Activated CD4-positive, alpha-beta T cell treated with anti-CD3 and anti-CD28 coated beads, Interleukin-2, amount 10 ng/mL, durations not matched to agents 24 days and 14 days (primary cell): ENCODE data around the gene CTSL. TPM values are rescaled to one million over a fixed set of nuclear protein-coding genes. Genes with fewer than 3 reads are reported as not detected.
"Not testable (repeated sequence)": the region's sequence is repeated elsewhere in the genome, so short reads cannot be mapped to it uniquely, and the experiment has no call there.

Source experiments
- DNase-seq: peaks from one replicate; pipeline ENCODE4 v3.0.0; 2022
- H3K27ac Mint-ChIP-seq: one replicate; pipeline ENCODE4 v1.8.0; 2022; ENCODE audit warnings: mild to moderate bottlenecking, mixed read lengths
- H3K27me3 Mint-ChIP-seq: one replicate; pipeline ENCODE4 v1.8.0; 2022; ENCODE audit warnings: mixed read lengths
- H3K36me3 Mint-ChIP-seq: one replicate; pipeline ENCODE4 v1.8.0; 2022; ENCODE audit warnings: low read depth, mild to moderate bottlenecking, mixed read lengths
- H3K4me1 Mint-ChIP-seq: one replicate; pipeline ENCODE4 v1.8.0; 2021; ENCODE audit warnings: mixed read lengths
- H3K4me3 Mint-ChIP-seq: one replicate; pipeline ENCODE4 v1.8.0; 2022; ENCODE audit warnings: mild to moderate bottlenecking, moderate library complexity, mixed read lengths
- H3K9me3 Mint-ChIP-seq: one replicate; pipeline ENCODE4 v1.8.0; 2021; ENCODE audit warnings: mixed read lengths
- intact Hi-C: fragments of 100-400 bp; cut with micrococcal nuclease; formaldehyde crosslinking; loops from one replicate; pipeline ENCODE4 v1.15.1; 2023
- total RNA-seq: library from RNA; stranded (reverse); gene quantifications from 2 replicates; pipeline ENCODE4 v1.2.3, GENCODE V29; 2022

CTSL gene
- total RNA-seq, 1 donor from 2014 or later: 4.9 TPM

- intact Hi-C loops: no loop called here
- Mint-ChIP-seq H3K4me1 (peaks cover 4% of the 10 kb centered on the region), H3K27ac (no peak overlapping the region), H3K27me3 (peaks cover 33% of the 10 kb centered on the region), H3K36me3 (no peaks in the 10 kb centered on the region), H3K4me3 (no peak overlapping the region), H3K9me3 (peaks cover 5% of the 10 kb centered on the region)
- DNase-seq: no peak
Observed at GRCh38 chr9:87742813-87743428, 17.0 kb downstream of the CTSL start.

DNA sequence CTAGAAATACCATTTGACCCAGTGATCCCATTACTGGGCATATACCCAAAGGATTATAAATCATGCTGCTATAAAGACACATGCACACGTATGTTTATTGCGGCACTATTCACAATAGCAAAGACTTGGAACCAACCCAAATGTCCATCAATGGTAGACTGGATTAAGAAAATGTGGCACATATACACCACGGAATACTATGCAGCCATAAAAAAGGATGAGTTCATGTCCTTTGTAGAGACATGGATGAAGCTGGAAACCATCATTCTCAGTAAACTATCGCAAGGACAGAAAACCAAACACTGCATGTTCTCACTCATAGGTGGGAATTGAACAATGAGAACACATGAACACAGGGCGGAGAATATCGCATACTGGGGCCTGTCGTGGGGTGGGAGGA is 18.3 kb downstream of the CTSL start:
- DNase-seq, H3K4me1 Mint-ChIP-seq, H3K4me3 Mint-ChIP-seq, H3K9me3 Mint-ChIP-seq, intact Hi-C loops, H3K36me3 Mint-ChIP-seq, H3K27ac Mint-ChIP-seq: not testable (repeated sequence)
- peaks cover 34% of the 10 kb centered on the region for H3K27me3 Mint-ChIP-seq

- H3K27ac Mint-ChIP-seq: no peak overlapping the region
- peaks cover 24% of the 10 kb centered on the region for H3K27me3 Mint-ChIP-seq
- intact Hi-C loops: no loop called here
- H3K4me1 Mint-ChIP-seq: peaks cover 4% of the 10 kb centered on the region
- no peaks in the 10 kb centered on the region for H3K36me3 Mint-ChIP-seq
- H3K4me3 Mint-ChIP-seq: no peak overlapping the region
- no peaks in the 10 kb centered on the region for H3K9me3 Mint-ChIP-seq
- DNase-seq: no peak
Observed at GRCh38 chr9:87746186-87746585, 20.3 kb downstream of the CTSL start.

DNA sequence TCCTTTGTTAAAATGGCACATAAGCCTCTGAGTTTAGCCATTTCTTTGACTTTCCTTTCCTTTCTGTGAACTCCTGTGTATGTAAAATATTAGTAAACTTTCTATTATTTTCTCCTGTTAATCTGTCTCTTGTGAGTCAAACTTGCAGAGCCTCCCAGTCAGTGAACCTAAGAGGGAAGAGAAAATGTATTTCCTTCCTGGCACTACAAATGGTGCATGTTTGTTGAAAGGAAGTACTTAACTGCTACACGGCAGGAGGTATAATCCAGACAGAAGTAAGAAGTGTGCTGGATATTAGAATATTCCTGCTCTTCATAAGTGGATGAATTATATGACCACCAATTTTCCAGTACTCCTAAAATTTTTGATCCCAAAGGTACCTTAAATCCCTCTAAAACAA is 23.0 kb downstream of the CTSL start:
- Mint-ChIP-seq H3K4me1 (no peaks in the 10 kb centered on the region), H3K9me3 (no peaks in the 10 kb centered on the region), H3K36me3 (no peaks in the 10 kb centered on the region), H3K4me3 (no peak overlapping the region), H3K27ac (no peak overlapping the region), H3K27me3 (peaks cover 14% of the 10 kb centered on the region)
- DNase-seq: no peak
- intact Hi-C loops: no loop called here

DNA sequence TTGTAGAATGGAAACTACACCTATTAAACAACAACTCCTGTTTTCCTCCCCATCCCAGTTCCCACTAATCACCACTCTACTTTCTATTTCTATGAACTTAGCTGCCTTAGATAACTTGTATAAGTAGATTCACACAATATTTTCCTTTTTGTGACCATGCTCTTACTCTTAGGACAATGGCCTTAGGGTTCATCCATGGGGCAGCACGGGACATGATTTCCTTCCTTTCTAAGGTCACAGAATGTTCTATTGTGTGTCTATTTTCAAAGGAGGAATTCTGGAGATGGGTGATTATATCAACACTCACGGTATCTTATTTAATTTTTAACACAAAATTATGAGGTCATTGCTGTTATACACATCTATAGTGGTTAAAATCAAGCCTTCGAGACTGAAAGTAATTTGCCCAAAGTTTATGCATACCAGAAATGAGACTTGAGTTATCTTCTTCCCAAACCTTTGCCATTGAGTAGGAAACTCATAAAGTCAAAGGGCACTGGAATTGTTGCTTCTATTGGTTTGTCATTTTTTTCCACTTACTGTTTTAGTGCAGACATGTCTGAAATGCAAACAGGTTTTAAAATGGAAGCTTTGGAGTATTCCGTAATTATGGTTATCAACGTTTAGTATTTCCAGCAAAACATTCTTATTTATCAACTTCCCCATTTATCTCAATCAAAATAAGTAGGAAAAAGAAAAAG is 23.6 kb downstream of the CTSL start:
- H3K36me3 Mint-ChIP-seq: no peaks in the 10 kb centered on the region
- H3K4me1 Mint-ChIP-seq: no peaks in the 10 kb centered on the region
- H3K27me3 Mint-ChIP-seq: peaks cover 14% of the 10 kb centered on the region
- no peak for DNase-seq
- no peaks in the 10 kb centered on the region for H3K9me3 Mint-ChIP-seq
- no peak overlapping the region for H3K27ac Mint-ChIP-seq
- H3K4me3 Mint-ChIP-seq: no peak overlapping the region
- intact Hi-C loops: no loop called here

DNA sequence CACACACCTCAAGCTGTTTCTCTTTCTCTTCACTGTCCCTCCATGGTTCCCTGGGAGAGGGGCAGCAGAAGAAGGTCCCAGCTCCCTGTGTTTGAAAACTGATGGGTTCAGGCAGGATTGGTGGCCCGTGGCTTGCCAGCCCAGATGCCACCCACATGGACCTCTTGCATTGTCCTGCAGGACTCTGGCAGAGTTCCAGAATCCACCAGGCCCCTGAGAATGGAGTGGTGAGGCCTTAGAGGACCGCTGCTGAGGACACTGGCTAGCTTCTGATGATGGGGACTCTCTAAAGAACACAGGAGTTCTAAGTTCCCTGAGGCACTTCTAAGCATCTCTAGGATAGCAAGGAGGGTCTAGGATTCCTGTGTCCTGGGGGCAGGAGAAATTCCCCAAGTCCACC is 24.8 kb downstream of the CTSL start:
- Mint-ChIP-seq H3K4me1 (no peaks in the 10 kb centered on the region), H3K9me3 (no peaks in the 10 kb centered on the region), H3K27ac (no peak overlapping the region), H3K4me3 (no peak overlapping the region), H3K27me3 (peaks cover 14% of the 10 kb centered on the region), H3K36me3 (no peaks in the 10 kb centered on the region)
- no peak for DNase-seq
- intact Hi-C loops: no loop called here

- Mint-ChIP-seq H3K4me3 (no peak overlapping the region), H3K27me3 (peaks cover 14% of the 10 kb centered on the region), H3K4me1 (no peaks in the 10 kb centered on the region), H3K27ac (no peak overlapping the region), H3K9me3 (no peaks in the 10 kb centered on the region), H3K36me3 (no peaks in the 10 kb centered on the region)
- intact Hi-C loops: no loop called here
- no peak for DNase-seq
Observed at GRCh38 chr9:87751423-87751822, 25.5 kb downstream of the CTSL start.

GRCh38 chr9:87751868-87752267 is 25.9 kb downstream of the CTSL start:
- Mint-ChIP-seq H3K9me3 (no peaks in the 10 kb centered on the region), H3K27ac (no peak overlapping the region), H3K36me3 (no peaks in the 10 kb centered on the region), H3K4me1 (no peaks in the 10 kb centered on the region), H3K27me3 (peaks cover 13% of the 10 kb centered on the region), H3K4me3 (no peak overlapping the region)
- intact Hi-C loops: no loop called here
- no peak for DNase-seq

- H3K4me1 Mint-ChIP-seq: no peaks in the 10 kb centered on the region
- H3K4me3 Mint-ChIP-seq: no peak overlapping the region
- no peak overlapping the region for H3K27ac Mint-ChIP-seq
- no peak for DNase-seq
- peaks cover 6% of the 10 kb centered on the region for H3K27me3 Mint-ChIP-seq
- H3K9me3 Mint-ChIP-seq: no peaks in the 10 kb centered on the region
- H3K36me3 Mint-ChIP-seq: no peaks in the 10 kb centered on the region
- intact Hi-C loops: no loop called here
Observed at GRCh38 chr9:87753313-87753712, 27.4 kb downstream of the CTSL start.

GRCh38 chr9:87758330-87758729 is 32.4 kb downstream of the CTSL start:
- H3K36me3 Mint-ChIP-seq, H3K4me3 Mint-ChIP-seq, intact Hi-C loops, H3K27ac Mint-ChIP-seq, H3K27me3 Mint-ChIP-seq, H3K4me1 Mint-ChIP-seq, DNase-seq, H3K9me3 Mint-ChIP-seq: not testable (repeated sequence)

- intact Hi-C loops, H3K36me3 Mint-ChIP-seq, H3K4me3 Mint-ChIP-seq, H3K27ac Mint-ChIP-seq, H3K4me1 Mint-ChIP-seq, DNase-seq, H3K9me3 Mint-ChIP-seq, H3K27me3 Mint-ChIP-seq: not testable (repeated sequence)
Observed at GRCh38 chr9:87759980-87760379, 34.1 kb downstream of the CTSL start.

GRCh38 chr9:87760529-87760928 is 34.6 kb downstream of the CTSL start:
- H3K9me3 Mint-ChIP-seq: no peaks in the 10 kb centered on the region
- no peak overlapping the region for H3K4me3 Mint-ChIP-seq
- H3K36me3 Mint-ChIP-seq: no peaks in the 10 kb centered on the region
- DNase-seq: no peak
- H3K27me3 Mint-ChIP-seq: peaks cover 2% of the 10 kb centered on the region
- intact Hi-C loops: no loop called here
- no peaks in the 10 kb centered on the region for H3K4me1 Mint-ChIP-seq
- H3K27ac Mint-ChIP-seq: no peak overlapping the region

- H3K27ac Mint-ChIP-seq: no peak overlapping the region
- peaks cover 2% of the 10 kb centered on the region for H3K27me3 Mint-ChIP-seq
- DNase-seq: no peak
- H3K4me3 Mint-ChIP-seq: no peak overlapping the region
- H3K9me3 Mint-ChIP-seq: no peaks in the 10 kb centered on the region
- no peaks in the 10 kb centered on the region for H3K36me3 Mint-ChIP-seq
- intact Hi-C loops: no loop called here
- H3K4me1 Mint-ChIP-seq: no peaks in the 10 kb centered on the region
Observed at GRCh38 chr9:87763286-87763685, 37.4 kb downstream of the CTSL start.

DNA sequence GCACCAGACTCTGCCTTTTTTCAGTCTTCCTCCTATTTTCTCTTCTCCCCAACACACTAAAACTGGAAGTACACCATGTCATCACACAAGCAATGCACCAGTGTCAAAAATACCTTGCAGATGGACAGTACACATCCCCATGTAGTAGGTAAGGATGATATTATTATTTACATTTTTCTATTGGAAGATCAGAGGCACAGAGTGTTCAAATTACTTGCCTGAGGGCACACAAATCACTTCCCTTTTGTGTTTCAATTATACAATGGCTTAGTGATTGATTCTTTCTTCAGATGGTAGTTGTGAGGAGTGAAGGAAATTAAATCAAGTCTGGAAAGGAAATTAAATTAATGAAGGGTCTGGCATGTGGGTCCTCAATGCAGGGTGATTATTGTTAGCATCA is 39.6 kb downstream of the CTSL start:
- no peak overlapping the region for H3K4me3 Mint-ChIP-seq
- H3K27ac Mint-ChIP-seq: no peak overlapping the region
- H3K36me3 Mint-ChIP-seq: no peaks in the 10 kb centered on the region
- no peaks in the 10 kb centered on the region for H3K9me3 Mint-ChIP-seq
- H3K27me3 Mint-ChIP-seq: peaks cover 7% of the 10 kb centered on the region
- H3K4me1 Mint-ChIP-seq: no peaks in the 10 kb centered on the region
- intact Hi-C loops: no loop called here
- DNase-seq: no peak

- H3K27ac Mint-ChIP-seq: no peak overlapping the region
- H3K4me3 Mint-ChIP-seq: no peak overlapping the region
- DNase-seq: no peak
- H3K9me3 Mint-ChIP-seq: no peaks in the 10 kb centered on the region
- no peaks in the 10 kb centered on the region for H3K36me3 Mint-ChIP-seq
- no peaks in the 10 kb centered on the region for H3K4me1 Mint-ChIP-seq
- H3K27me3 Mint-ChIP-seq: peaks cover 7% of the 10 kb centered on the region
- intact Hi-C loops: no loop called here
Observed at GRCh38 chr9:87766697-87767096, 40.8 kb downstream of the CTSL start.
